LNCAP (cell line): Measurements from ENCODE around the gene MSRB3.

ENCODE experiments used
- TF ChIP-seq, protein P1 (sequence below): fragments of 450-650 bp; IDR thresholded peaks from 2 replicates; pipeline ENCODE4 v1.5.1; 2017; ENCODE audit warnings: mild to moderate bottlenecking

Gene MSRB3

DNA sequence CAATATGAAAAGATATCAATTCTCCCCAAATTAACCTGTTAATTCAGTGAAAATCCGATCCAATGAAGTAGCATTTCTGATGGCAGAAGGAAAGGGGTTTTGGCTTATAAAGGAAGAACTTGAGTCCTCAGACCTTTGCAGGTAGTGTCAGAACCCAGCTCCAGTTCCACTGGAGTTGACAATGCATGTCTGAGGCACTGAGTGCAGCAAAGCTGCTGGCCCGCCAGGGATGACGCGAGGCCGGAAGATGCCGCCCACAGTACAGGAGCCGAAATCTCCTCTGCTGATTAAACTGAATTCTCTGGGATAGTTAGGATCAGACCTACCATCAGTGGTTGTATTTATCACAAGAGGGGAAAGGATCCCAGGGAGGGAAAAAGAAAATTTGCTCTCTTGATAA lies 220.7 kb downstream of the MSRB3 start:
- TF ChIP-seq, protein P1, sequence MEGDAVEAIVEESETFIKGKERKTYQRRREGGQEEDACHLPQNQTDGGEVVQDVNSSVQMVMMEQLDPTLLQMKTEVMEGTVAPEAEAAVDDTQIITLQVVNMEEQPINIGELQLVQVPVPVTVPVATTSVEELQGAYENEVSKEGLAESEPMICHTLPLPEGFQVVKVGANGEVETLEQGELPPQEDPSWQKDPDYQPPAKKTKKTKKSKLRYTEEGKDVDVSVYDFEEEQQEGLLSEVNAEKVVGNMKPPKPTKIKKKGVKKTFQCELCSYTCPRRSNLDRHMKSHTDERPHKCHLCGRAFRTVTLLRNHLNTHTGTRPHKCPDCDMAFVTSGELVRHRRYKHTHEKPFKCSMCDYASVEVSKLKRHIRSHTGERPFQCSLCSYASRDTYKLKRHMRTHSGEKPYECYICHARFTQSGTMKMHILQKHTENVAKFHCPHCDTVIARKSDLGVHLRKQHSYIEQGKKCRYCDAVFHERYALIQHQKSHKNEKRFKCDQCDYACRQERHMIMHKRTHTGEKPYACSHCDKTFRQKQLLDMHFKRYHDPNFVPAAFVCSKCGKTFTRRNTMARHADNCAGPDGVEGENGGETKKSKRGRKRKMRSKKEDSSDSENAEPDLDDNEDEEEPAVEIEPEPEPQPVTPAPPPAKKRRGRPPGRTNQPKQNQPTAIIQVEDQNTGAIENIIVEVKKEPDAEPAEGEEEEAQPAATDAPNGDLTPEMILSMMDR, result no peak

DNA sequence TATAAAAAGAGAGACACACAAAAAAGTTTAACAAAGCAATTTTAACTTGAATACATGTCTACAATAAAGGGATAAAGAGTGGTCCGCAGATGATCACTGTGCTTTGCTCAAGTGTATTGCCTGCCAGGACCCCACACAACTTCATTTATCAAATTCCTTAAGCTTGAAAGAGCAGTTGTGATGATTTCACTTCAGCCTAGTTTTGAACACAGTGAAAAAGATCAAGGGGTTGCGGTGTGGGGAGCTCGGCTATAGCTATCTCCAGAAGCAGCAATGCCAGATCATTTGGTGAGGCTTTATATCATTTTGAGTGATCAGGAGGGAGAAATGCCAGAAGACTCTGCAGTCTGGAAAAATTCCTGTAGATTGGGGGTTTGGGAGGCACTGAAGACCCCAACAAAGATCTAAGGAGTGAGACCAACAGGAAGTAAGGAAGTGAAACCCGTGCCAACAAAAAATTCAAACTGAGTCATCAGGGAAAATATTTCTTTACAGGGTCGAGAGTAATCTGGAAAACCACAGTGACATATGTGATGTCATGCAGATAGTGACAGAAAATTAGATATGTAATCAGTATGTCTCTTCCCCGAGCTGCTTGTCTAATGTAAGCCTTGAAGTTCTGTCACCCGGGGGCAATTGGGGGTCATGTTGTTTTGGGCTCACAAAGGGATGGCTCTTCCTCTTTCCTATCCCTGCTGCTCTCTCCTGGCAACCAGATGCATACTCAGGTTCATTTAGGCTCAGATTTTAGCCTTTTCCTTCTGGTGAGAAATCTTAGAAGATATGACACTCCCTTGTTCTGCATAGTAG lies 221.8 kb downstream of the MSRB3 start:
- TF ChIP-seq, protein P1, result no peak

DNA sequence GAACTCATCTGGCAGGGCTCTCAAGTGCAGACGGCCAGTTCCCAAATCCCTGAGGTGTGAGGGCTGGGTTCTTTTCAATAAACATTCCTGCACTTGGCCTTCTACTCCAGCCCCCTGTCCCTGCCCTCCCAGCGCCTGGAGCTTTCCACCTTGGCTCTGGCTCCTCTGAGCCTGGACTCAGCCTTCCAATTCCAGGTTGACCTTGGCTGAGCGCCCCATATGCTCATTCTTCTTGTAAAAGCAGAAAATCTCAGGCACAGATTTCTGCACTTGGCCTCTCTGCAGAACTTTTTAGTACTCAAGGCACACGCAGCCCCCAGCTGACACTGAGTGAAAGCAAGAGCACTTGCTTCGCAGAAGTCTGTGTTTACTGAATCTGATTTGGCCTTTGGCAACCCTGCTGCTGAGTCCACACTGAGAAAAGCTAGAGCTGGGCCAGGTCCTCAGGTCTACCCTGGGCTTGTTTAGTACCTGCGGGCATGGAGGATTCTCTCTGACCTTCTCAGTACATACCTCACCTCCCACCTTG lies 222.7 kb downstream of the MSRB3 start:
- TF ChIP-seq, protein P1, result no peak

DNA sequence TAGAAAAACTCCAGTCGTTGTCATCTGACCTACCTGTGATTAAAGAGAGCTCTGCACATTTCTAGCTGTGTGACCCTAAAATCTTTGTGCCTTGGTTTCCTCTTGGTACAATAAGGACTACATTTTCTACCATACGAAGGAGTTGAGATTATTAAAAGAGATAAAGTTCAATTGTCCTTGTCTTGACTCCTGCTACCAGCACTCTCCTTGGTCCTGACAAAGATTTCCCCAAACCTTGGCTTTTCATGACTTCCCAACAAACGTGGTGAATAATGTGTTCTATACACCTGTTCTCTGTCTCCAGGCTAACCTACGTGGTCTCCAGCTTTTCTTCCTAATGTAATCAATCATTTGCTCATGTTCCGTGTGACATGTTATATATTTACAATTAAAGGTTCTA lies 223.5 kb downstream of the MSRB3 start:
- TF ChIP-seq, protein P1, result no peak

DNA sequence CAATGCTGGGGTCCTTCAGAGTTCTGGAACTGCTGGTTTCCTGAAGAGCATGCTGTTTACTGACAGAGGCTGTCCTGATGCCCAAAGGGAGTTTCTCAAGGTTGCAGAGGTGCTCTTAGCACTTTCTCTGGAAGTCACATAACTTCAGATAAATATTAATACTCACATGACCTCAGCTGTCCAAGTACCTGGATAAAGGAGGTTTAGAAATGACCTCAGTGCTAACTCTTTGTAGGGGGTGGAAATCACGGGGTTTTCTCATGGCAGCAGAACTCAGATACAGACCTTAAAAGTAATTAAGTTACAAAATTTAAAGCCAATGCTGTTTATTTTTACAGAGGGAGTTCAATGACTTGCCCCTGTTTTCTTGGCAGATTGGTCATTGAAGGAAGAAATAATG lies 225.9 kb downstream of the MSRB3 start:
- TF ChIP-seq, protein P1, result no peak

DNA sequence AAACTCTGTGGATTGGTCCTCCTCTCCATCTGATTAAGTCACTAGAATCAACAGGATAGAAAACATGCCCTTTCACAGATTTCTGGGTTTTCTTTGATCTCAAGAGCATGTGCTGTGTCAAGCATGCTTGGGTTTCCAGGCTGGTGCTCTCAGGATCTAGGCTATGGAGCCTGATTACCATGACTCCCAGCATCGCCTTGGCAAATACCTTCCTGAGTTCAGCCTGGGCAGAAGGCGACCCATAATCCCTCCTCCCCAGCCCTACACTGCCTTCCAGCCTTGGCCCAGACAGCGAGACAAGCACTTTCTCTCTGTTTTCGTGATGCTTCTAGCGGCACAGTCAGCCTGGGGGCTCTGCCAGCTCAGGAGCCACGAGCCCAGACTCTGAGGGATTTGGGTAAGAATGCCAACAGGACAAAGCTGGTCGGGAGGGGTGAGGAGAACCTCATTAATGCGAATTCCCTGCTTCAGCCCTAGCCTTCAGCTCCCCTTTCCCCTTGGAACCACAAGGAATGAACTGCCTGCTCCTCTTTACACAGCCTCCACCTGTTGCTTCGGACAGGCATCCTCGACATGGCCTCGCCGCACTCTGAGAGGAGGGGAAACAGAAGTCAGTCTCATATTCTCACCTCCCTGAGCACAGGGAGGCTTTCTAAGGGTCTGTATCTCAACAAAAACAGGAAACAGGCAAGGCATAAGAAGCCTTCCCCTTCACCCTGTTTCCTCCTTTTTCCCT lies 227.1 kb downstream of the MSRB3 start:
- TF ChIP-seq, protein P1, result no peak

DNA sequence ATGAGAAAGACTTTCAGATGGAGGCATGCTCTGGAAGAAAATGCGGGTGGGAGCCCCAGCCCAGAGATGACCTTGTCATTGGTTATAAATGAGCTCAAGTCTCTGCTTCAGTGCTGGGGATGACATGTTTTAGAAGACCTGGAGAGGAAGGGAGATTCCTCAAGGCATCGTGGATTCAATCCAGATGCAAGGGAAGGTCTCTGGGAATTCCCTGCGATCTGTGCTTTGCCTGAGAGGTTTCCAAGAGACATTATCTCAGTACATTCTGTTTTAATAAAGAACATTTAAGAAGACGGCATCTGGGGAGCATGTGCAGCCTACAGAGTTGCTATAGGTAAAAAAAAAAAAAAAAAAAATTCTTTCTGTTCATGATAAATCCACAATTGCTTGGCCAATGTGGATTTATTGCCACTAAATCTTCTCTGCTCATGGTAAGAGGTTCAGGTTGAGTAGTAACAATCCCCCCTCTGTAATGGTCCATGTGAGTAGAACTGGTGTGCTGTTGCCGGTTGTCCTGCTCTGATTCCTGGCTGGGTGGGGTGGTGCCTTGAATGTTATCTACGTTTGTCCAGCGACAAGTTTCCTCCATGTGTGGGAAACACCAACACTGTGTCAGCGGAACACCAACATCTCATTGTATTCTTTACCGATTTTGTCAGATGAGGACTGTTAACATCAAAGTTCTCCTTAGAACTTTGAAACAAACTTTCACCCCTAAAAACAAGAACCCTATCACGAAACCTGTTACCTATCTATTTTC lies 230.0 kb downstream of the MSRB3 start:
- TF ChIP-seq, protein P1, result no peak
